GM21390 (cell line): ENCODE results near the gene SSBP2.

Experiments
- ATAC-seq: cut with Tn5 transposase; IDR thresholded peaks from one replicate; pipeline ENCODE4 v1.9.1; 2021; ENCODE audit not compliant: unreplicated experiment

SSBP2 gene

DNA sequence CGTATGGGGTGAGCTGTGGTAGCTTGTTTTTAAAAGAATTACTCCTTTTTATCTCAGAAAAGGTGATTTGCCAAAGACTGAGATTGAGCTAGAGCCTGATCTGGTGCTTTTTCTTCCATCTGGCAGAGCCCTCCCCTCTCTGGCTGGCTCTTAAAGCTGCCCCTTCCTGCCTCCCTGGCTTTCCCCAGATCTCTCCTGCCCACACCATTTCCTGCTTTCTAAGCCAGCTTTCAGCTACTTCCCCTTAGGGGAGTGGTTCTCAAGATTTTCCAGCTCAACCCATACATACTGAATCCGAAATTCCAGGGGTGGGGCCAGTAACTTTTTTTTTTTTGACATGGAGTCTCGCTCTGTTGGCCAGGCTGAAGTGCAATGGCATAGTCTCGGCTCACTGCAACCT, 352.2 kb downstream of the SSBP2 start:
- ATAC-seq, result no peak

- ATAC-seq, result no peak
Observed at GRCh38 chr5:81397176-81397575, 353.7 kb downstream of the SSBP2 start.

- ATAC-seq, result no peak
Observed at GRCh38 chr5:81395262-81395661, 355.6 kb downstream of the SSBP2 start.

DNA sequence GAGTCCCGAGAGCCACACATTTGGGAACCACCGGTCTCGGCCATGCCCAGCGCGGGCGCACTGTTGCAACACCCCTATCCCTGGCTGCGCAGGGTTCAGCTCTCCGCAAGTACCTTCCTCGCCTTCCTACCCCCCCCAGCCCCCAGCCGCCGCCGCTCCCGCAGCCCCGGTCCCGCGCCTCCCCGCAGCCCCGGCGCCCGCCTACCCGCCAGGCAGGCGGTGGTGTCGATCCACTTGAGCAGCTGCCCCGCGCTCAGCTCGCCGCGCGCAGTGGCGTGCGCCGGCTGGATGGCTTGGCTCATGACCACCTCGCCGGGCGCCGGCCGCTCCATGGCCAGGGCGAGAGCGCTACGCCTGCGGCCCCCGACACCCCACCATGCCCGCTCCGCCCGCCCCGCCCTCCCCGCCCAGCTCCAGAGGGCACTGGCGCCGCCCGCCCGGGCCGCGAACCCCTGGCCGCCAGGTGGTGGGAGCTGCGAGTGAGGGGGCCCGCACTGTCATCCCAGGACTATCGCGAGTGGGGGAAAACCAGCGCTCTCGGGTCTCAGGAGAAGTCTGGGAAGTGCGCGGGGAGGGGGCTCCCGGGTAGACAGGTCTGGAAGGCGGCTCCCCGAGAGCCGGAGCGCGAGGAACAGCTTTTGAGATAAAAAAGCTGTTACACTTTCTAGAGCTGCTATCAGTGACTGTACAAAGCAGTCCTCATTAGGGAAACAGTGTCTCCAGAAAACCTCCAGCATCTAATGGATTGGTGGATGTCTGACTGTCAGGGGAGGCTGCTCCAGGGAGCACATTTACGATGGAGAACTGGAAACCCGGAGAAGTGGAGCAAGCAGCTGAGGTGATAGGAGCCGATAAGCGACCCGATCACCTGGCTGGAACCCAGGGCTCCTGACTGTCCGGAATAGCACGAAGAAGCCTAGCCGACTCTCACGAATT, 356.8 kb downstream of the SSBP2 start, which contains the start of gene ACOT12:
Gene ACOT12, minus strand, starts transcription at position 352 of the 936 bp plus-strand sequence. Its CDS starts 20 bp downstream, at position 332.
- ATAC-seq, result no peak

GRCh38 chr5:81393430-81393782, 357.5 kb downstream of the SSBP2 start:
- no peak for ATAC-seq

DNA sequence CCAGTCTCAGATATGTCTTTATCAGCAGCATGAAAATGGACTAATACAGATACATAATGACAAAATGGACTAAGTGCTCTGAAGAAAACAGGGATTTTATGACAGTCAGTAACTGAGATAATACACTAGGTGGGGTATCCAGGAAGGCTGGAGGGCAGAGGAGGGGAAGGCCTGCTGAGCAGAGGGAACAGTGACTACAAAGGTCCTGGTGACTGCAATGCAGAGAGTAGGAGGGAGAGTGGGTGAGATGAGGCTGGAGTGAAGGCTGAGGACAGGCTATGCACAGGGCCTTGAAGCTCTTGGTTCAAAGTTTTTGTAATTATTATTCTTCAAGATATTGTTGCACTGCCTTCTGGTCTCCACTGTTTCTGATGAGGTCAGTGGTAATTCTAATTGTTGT, 361.9 kb downstream of the SSBP2 start:
- no peak for ATAC-seq

DNA sequence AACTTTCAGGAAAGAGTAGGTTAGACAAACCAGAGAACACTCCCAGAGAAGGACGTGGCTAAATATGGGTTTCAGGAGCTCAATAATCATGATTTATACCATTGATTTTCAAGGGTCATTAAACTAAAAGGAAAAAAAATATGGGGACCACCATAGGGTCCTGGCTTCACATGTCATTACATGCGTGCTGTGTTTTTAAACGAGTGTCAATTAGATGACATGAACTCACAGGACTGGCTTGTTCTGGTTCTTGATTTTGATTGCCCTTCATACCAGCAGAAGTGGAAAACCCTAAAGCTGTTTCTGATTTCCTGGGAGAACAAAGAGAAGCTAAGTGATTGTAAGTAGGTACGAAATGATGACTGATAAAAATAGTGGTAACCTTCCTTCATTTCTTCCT, 362.7 kb downstream of the SSBP2 start:
- ATAC-seq, result no peak

- no peak for ATAC-seq
Observed at GRCh38 chr5:81383867-81384266, 367.0 kb downstream of the SSBP2 start.

- ATAC-seq, result no peak
Observed at GRCh38 chr5:81371354-81371876, 379.5 kb downstream of the SSBP2 start.

- no peak for ATAC-seq
Observed at GRCh38 chr5:81370912-81371311, 380.0 kb downstream of the SSBP2 start.

DNA sequence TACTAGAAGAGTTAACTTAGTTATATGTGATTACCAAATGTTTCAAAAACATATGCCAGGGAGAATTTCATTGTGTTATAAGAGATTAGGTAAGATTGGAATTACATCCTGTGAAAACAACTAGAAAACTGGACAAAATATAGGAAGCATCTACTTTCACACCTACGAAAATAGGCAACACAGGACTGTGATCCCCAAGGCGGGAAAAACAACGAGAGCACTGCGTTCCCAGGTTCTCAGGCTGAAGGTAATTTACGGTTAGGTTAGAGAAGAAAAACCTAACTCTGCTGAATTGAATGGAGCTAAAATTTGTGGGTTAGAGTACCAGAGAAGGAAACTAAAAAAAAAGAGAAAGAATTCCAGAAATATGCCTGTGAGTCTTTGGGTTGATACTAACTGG, 385.4 kb downstream of the SSBP2 start:
- ATAC-seq, result no peak

GRCh38 chr5:81363093-81363871, 387.6 kb downstream of the SSBP2 start:
- ATAC-seq, result no peak
